ENCODE results near the gene VARS1. TPM values are rescaled to one million over a fixed set of nuclear protein-coding genes. Genes with fewer than 3 reads are reported as not detected.
A peak's percentile ranks its signal among the peaks of the same experiment; 100 is the strongest.

The VARS1 gene
- total RNA-seq, 2 donors from 2014 or later, result 81.4 to 83.1 TPM

- no peaks in the 10 kb centered on the region for H3K4me1 ChIP-seq (ENCODE audit: control insufficient read depth, insufficient read depth, low read length)
- H3K27ac ChIP-seq (ENCODE audit: low read depth, low read length), result no peak within 1 kb of the TSS
- no peaks in the 10 kb centered on the region for H3K9me3 ChIP-seq (ENCODE audit: control insufficient read depth, low read length)
- peak; percentile 56 for DNase-seq
- no peak within 1 kb of the TSS for H3K4me3 Mint-ChIP-seq
- peaks cover 26% of the 10 kb centered on the region for H3K36me3 ChIP-seq (ENCODE audit: control insufficient read depth, insufficient read depth, low read length)
- H3K36me3 Mint-ChIP-seq (ENCODE audit: low read depth), result peaks cover 21% of the 10 kb centered on the region
- H3K9ac ChIP-seq (ENCODE audit: extremely low read depth, low read length, poor library complexity, severe bottlenecking), result no peak within 1 kb of the TSS
- no peaks in the 10 kb centered on the region for H3K4me1 Mint-ChIP-seq
- no peak within 1 kb of the TSS for H3K4me3 ChIP-seq (ENCODE audit: low read length)
- H3K9me3 Mint-ChIP-seq, result no peaks in the 10 kb centered on the region
- no peak within 1 kb of the TSS for H3K27ac Mint-ChIP-seq
- H3K27me3 Mint-ChIP-seq (ENCODE audit: insufficient read depth), result no peaks in the 10 kb centered on the region
- no peaks in the 10 kb centered on the region for H3K27me3 ChIP-seq (ENCODE audit: control insufficient read depth, insufficient read depth, low read length, poor library complexity, severe bottlenecking)
- TF ChIP-seq CTCF (conservative IDR thresholded peaks at IDR 0.05), result no peak
- WGBS, 2 experiments (ENCODE audit: insufficient coverage in 1 of 2, insufficient read length in 1 of 2), result 80% methylated on average over 15 of the region's 15 CpGs; no CpG with 5 or more reads in 1 of the 2 experiments
Measured at GRCh38 chr6:31776989-31777666, 18.4 kb downstream of the VARS1 start, which contains the start of gene VWA7. VWA7 (minus strand) TSS chr6:31777328; CDS start chr6:31776779, 549 bp downstream.

- H3K4me3 ChIP-seq (ENCODE audit: low read length), result no peak overlapping the region
- no peak for TF ChIP-seq CTCF (conservative IDR thresholded peaks at IDR 0.05)
- H3K4me3 Mint-ChIP-seq, result no peak overlapping the region
Measured at GRCh38 chr6:31776485-31776988, 19.0 kb downstream of the VARS1 start.

GRCh38 chr6:31775633-31776484, 19.7 kb downstream of the VARS1 start:
- Histone ChIP-seq H3K27ac (ENCODE audit: low read depth, low read length) (no peak overlapping the region), H3K36me3 (ENCODE audit: control insufficient read depth, insufficient read depth, low read length) (peaks cover 18% of the 10 kb centered on the region), H3K4me3 (ENCODE audit: low read length) (no peak overlapping the region), H3K4me1 (ENCODE audit: control insufficient read depth, insufficient read depth, low read length) (no peaks in the 10 kb centered on the region), H3K27me3 (ENCODE audit: control insufficient read depth, insufficient read depth, low read length, poor library complexity, severe bottlenecking) (no peaks in the 10 kb centered on the region), H3K9me3 (ENCODE audit: control insufficient read depth, low read length) (no peaks in the 10 kb centered on the region), H3K9ac (ENCODE audit: extremely low read depth, low read length, poor library complexity, severe bottlenecking) (no peak overlapping the region)
- Mint-ChIP-seq H3K27ac (peak overlapping the region; percentile 61), H3K4me1 (no peaks in the 10 kb centered on the region), H3K9me3 (no peaks in the 10 kb centered on the region), H3K4me3 (no peak overlapping the region), H3K27me3 (ENCODE audit: insufficient read depth) (no peaks in the 10 kb centered on the region), H3K36me3 (ENCODE audit: low read depth) (peaks cover 12% of the 10 kb centered on the region)
- no peak for TF ChIP-seq CTCF (conservative IDR thresholded peaks at IDR 0.05)
- DNase-seq, result no peak
- WGBS, 2 experiments (ENCODE audit: insufficient coverage in 1 of 2, insufficient read length in 1 of 2), result 93 to 98% methylated on average over 19 to 32 of the region's 32 CpGs

More at GRCh38 chr6:31776485-31776988, 19.0 kb downstream of the VARS1 start:
- WGBS, 2 experiments (ENCODE audit: insufficient coverage in 1 of 2, insufficient read length in 1 of 2), result 68 to 81% methylated on average over 12 to 14 of the region's 14 CpGs
- no peak overlapping the region for H3K27ac Mint-ChIP-seq
- no peak overlapping the region for H3K27ac ChIP-seq (ENCODE audit: low read depth, low read length)
- peaks cover 16% of the 10 kb centered on the region for H3K36me3 Mint-ChIP-seq (ENCODE audit: low read depth)
- H3K27me3 ChIP-seq (ENCODE audit: control insufficient read depth, insufficient read depth, low read length, poor library complexity, severe bottlenecking), result no peaks in the 10 kb centered on the region
- H3K4me1 Mint-ChIP-seq, result no peaks in the 10 kb centered on the region
- H3K9me3 ChIP-seq (ENCODE audit: control insufficient read depth, low read length), result no peaks in the 10 kb centered on the region
- no peaks in the 10 kb centered on the region for H3K4me1 ChIP-seq (ENCODE audit: control insufficient read depth, insufficient read depth, low read length)
- H3K9ac ChIP-seq (ENCODE audit: extremely low read depth, low read length, poor library complexity, severe bottlenecking), result no peak overlapping the region
- no peak for DNase-seq
- peaks cover 24% of the 10 kb centered on the region for H3K36me3 ChIP-seq (ENCODE audit: control insufficient read depth, insufficient read depth, low read length)
- no peaks in the 10 kb centered on the region for H3K27me3 Mint-ChIP-seq (ENCODE audit: insufficient read depth)
- H3K9me3 Mint-ChIP-seq, result no peaks in the 10 kb centered on the region

Data from endodermal cell (in vitro differentiated cells).